PC-9 (cell line): Measurements from ENCODE around the gene MX2.

Experiments
- CTCF ChIP-seq: fragments of 200-600 bp; sonication (generic); conservative IDR thresholded peaks from 2 replicates; pipeline ENCODE4 v1.6.1; 2017; ENCODE audit warnings: mixed run types, antibody characterized with exemption, mild to moderate bottlenecking, moderate library complexity
- EZH2 ChIP-seq: fragments of 200-600 bp; sonication (generic); IDR thresholded peaks from 2 replicates; pipeline ENCODE4 v1.8.0; 2017; ENCODE audit warnings: antibody characterized with exemption, low read depth

- no peak for TF ChIP-seq EZH2
- no peak for TF ChIP-seq CTCF
Observed at GRCh38 chr21:41360072-41360821, 1.6 kb upstream of the MX2 start.
